Adipose tissue (tissue), 3 donors: Measurements from ENCODE around the gene RNU6-8. TPM values are rescaled to one million over a fixed set of nuclear protein-coding genes. Genes with fewer than 3 reads are reported as not detected.

Source experiments
- H3K27ac ChIP-seq: one replicate; pipeline ENCODE4 v1.5.1; 2013; ENCODE audit warnings: low read depth, low read length
- WGBS, 3 donors: extraction: QIAGEN DNeasy Blood & Tissue Kit; methylation state at CpG; one replicate each; pipeline ENCODE4 v1.1.7; 2013; 5-methylcytosine and 5-hydroxymethylcytosine counted together
- polyA plus RNA-seq, 3 donors: library from polyadenylated mRNA; stranded (reverse); fragments of 200-250 nt; gene quantifications; one replicate each; pipeline ENCODE4 v1.2.3, GENCODE V29; 2013
- donor health status: healthy with polysubstance abuse.
- donor health status: Bipolar disorder and iron deficiency.
- donor health status: healthy.

RNU6-8 gene
- polyA plus RNA-seq, 3 donors = not detected

DNA sequence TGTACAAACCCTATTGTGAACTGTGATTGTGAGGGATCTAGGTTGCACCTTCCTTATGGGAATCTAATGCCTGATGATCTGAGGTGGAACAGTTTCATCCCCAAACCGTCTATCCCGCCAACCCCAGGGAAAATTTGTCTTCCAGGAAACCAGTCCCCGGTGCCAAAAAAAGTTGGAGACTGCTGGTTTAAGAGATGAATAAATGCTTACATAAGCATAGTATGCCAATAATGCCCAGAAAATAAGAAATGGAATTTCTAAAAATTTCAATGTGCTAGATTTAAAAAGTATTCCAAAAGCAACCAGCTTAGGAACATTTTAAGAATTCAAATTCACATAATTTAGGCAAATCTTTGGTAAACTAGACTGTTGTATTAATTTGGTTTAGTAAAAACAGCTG is 5.4 kb upstream of the RNU6-8 start:
- 76 to 94% (median 80%) methylated on average over 3 of the region's 3 CpGs for WGBS, 3 donors
- H3K27ac ChIP-seq = no peak overlapping the region

DNA sequence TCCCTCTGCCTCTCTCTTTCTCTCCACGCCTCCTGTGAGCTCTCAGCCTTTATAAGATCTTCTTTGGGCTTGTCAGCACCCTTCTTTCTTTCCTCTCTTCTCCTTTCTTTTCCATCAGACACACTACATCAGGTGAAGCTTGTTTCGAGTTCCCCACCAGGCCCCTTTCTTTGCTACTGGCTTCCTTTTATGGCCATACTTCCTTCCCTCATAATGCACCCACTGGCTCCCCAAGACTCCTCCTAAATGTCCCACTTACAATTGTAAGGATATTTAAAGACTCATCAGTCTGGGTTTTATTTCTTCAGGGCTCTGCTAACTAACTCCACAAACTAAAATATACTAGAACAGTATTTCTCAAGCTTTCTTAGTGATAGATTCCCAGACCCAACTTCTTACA is 3.5 kb upstream of the RNU6-8 start:
- no peak overlapping the region for H3K27ac ChIP-seq
- WGBS, 3 donors = 70 to 81% (median 72%) methylated on average over 2 of the region's 2 CpGs

DNA sequence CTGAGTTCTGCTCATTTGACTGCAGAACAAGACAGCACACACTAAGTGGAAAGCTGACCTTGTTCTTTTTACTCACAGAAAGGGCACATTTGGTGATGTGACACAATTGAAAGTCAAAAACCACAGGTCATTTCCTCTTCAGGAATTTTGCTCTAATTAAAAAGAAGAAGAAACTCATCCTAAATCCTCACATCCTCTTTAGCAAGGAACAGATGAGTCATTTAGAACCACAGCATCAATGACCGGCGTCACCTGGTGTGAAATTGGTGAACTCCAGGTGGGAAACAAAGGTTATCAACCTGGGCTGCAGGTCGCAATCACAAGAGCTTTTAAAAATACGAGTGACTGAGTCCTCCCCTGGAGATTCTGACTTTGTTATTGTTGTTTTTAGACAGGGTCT is 2.9 kb upstream of the RNU6-8 start:
- H3K27ac ChIP-seq = no peak overlapping the region
- WGBS, 3 donors = 61 to 73% (median 66%) methylated on average over 4 of the region's 4 CpGs

DNA sequence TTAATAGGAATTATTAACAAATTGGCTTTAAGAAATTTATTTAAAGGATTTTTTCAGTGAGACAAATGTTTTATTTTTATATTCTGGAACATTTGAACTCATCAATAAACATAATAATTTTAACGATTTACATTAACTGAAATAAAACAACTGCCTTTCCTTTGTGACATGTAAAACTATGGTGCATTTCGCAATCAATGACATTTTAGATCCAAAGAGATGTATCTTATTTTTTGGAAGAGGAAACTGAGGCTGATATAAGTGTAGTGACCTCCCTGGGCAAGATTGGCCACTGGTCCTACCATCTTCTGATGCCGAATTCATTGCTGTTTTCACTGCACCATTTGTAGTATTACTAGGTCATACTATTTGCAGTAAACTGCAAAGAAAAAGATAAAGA is 2.5 kb upstream of the RNU6-8 start:
- 87 to 94% (median 94%) methylated on average over 3 of the region's 3 CpGs for WGBS, 3 donors
- H3K27ac ChIP-seq = no peak overlapping the region

DNA sequence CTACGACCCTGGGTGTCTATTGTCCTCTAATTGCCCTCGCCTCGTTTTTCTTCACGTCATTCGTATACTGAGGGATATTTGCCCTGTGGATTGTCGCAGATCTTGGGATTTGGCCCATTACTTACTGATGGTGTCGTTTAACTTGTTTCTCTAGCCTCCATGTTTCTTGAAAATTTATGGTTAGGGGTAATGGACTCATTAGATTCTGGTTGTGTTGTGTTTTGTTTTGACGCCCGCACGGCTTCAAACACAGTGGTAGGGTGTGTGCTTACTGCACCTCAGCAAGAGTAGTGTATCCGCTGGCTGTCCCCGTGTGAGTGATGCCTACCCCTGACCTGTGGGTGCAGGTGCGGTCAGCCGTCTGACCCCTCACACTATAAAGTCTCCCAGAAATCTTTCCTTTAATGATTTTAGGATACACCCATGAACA is 874 bp upstream of the RNU6-8 start:
- no peak overlapping the region for H3K27ac ChIP-seq
- 2 to 4% (median 3%) methylated on average over 14 of the region's 14 CpGs for WGBS, 3 donors

DNA sequence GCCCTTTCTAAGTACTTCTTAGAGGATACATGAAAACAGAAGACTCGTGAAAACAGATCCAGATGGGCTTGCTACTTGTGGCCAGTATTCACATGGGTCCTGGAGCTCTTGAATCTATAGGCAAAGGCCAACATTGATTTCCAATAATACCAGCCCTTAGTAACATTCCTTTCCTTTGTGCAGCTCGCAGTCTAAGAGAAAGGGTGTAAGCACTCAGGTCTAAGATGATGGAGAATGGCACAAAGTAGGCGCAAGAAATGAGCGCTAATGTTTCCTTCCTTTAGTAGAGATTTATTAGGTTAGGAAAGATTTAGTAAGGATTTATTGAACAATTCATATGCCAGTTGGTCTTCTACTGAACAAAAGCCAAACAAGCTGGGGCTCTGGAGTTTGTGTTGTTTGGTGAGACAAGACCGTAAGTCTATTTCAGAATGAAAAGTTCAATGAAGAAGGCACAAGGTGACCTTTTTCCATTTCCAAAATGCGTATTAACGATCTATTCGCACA is 525 bp downstream of the RNU6-8 start:
- 2% methylated on average over 8 of the region's 8 CpGs for WGBS, 3 donors
- no peak overlapping the region for H3K27ac ChIP-seq

GRCh38 chr14:32201816-32202490 is 1.1 kb downstream of the RNU6-8 start, which contains the start of gene RNU6-7:
RNU6-7 (plus strand) TSS chr14:32202045.
- 1% methylated on average over 40 of the region's 40 CpGs for WGBS, 3 donors
- no peak within 1 kb of the TSS for H3K27ac ChIP-seq

DNA sequence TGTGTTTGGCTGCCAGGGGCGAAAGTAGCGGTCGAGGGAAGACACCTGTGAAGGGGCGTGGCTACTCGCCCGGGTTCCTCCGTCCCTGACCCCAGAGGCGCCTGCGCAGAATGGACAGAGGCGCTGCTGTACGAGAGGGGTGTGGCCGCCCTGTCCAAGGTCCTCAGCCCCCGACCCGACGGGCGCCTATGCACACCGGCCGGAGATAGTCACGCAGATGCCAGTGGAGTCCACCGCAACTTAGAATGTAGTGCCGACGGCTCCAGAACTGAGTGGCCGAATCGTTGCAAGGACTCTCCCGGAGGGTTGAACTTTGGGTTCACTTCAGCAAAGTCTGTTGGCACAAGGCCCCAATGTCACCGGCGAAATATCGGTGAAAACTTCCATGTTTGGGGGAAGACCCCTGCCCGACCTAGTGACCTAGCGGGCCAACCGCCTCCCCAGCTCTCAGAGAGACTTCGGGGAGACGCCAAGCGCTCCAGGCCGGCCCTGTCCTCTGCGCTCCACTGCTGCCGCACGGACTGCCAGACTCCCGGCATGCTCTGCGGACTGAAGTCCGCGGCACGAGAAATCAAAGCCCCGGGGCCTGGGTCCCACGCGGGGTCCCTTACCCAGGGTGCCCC is 1.8 kb downstream of the RNU6-8 start:
- WGBS, 3 donors = 0 to 1% (median 0%) methylated on average over 46 of the region's 46 CpGs
- H3K27ac ChIP-seq = no peak overlapping the region

DNA sequence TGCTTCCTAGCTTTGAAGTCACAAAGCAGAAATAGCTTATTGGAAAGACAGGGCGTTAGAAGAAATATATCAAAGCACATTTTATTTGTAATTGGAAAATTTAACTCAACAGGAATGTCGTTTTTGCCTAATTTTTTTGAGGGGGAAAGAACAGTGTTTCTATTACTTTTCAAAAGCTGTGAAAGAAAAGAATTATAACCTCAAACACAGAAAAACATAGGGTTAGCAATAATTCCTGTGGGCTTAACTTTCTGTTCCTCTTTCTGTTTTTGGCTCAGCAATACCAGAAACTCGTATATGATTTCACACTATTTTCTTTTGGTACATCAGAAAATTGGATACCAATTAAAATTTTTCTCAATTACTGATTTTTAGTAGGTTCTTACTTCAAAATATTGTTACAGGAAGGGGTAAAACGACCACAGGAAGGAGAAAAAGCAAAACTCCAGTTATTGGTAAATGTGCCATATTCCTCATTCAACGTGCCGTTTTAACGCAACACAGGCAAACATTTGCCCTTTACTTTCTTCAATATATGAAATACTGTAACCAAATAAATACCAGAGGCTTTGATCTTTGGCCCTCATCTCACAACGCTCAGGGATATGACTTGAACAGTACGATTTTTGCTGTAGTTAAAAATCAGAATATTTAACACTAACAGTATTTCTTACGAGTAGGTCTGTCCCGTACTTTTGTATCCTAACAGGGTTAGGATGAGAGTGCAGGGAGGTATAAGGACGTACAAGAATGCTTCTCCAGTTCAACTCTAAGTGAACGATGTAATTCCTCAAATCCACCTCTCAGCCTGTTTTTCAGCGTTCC is 2.5 kb downstream of the RNU6-8 start:
- 7 to 12% (median 7%) methylated on average over 14 of the region's 14 CpGs for WGBS, 3 donors
- no peak overlapping the region for H3K27ac ChIP-seq

GRCh38 chr14:32197919-32198318 is 5.2 kb downstream of the RNU6-8 start:
- H3K27ac ChIP-seq = no peak overlapping the region
- 46 to 77% (median 76%) methylated on average over 1 of the region's 1 CpG for WGBS, 3 donors

GRCh38 chr14:32195636-32196035 is 7.4 kb downstream of the RNU6-8 start:
- 36 to 68% (median 50%) methylated on average over 1 of the region's 1 CpG for WGBS, 3 donors
- no peak overlapping the region for H3K27ac ChIP-seq

DNA sequence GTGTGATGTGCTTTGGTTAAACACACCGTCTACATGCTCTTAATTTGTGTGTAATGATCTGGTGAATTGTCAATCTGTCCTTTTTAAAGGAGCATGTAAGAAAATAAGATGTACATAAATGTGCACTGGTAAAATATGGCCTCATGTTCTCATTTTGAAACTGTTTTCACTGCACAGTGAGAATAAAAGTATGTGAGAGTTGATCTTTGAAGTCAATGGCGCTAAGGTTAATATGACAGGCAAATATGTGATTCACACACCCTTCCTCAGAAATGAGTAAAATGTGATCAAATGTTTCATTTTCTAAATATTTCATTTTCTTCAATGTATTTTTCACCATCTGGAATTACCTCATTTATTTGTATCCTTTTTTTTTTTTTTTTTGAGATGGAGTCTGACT is 9.5 kb downstream of the RNU6-8 start:
- WGBS, 3 donors = 89 to 91% (median 90%) methylated on average over 2 of the region's 2 CpGs

GRCh38 chr14:32192712-32193373 is 10.2 kb downstream of the RNU6-8 start:
- H3K27ac ChIP-seq = no peak overlapping the region
- WGBS, 3 donors = 79 to 80% (median 79%) methylated on average over 2 of the region's 2 CpGs

More for the DNA sequence above, 9.5 kb downstream of the RNU6-8 start:
- no peak overlapping the region for H3K27ac ChIP-seq

DNA sequence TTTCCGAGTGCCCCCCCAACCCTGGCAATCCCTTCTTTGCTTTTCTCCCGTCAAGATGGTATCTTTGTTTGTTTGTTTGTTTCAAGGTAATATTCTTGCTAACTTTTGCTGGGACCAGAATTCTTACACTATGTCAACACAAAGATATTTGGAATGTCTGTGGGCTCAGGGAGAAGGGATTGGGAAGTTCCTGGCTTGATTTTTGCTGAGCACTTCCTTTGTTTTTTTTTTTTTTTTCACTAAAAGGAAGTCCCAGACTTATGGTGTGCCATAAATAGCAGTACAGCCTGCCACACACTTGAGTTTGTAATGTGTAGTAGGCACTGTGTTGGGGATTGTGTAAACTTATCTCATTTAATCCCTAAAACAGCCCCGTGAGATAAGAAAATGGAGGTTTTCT is 12.4 kb downstream of the RNU6-8 start:
- 47 to 61% (median 59%) methylated on average over 3 of the region's 3 CpGs for WGBS, 3 donors
- no peak overlapping the region for H3K27ac ChIP-seq

DNA sequence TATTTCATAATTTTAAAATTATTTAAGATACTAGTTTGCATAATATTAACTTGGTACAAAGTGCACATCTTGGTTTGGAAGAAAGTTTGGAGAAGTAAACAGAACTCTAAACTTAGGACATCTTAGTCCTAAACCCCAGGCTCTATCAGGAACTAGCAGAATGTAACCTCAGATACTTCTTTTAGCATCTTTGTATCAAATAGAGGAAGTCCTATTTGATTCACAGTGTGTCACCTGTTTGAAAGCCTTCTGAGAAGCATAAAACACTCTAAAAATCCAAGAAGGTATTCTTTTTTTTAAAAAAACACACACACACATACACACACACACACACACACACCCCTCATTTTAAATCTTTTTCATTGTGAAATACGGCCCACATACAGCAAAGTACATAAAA is 13.3 kb downstream of the RNU6-8 start:
- WGBS, 3 donors = 59 to 78% (median 71%) methylated on average over 1 of the region's 1 CpG
- no peak overlapping the region for H3K27ac ChIP-seq

DNA sequence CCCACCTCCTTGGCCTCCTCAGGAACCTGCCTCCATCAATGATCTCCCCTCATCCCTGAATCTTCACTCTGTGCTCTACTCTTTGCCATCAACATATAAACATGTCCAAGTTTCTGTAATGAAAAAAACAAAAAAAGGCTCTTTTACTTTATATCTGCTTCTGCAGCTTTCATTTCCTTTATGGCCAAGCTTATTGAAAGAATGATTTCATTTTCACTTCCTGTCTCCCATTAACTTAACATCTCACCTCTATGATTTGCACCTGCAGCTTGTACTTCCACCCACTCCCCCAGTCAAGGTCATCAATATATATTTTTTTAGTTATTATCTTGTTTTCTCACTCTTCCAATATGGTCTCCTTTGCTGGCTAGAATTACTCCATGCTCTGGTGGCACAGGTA is 16.8 kb downstream of the RNU6-8 start:
- H3K27ac ChIP-seq = no peak overlapping the region

DNA sequence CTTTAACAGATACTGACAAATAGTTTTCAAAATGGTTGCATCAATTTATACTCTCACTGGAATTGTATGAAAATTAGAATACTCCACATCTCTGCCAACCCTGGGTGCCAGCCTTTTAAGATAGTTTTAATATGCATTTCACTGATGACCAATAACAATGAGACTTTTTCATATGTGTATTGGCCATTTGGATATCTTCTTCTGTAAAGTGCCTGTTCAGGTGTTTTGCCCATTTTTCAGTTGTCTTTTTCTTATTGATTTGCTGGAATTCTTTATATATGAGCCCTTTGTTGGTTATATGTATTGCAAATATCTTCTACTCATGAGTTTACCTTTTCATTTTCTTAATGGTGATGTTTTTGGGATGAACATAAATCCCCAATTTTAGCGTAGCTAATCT is 18.0 kb downstream of the RNU6-8 start:
- 89 to 98% (median 97%) methylated on average over 1 of the region's 1 CpG for WGBS, 3 donors
- H3K27ac ChIP-seq = no peak overlapping the region

GRCh38 chr14:32183151-32184058 is 19.7 kb downstream of the RNU6-8 start:
- no peak overlapping the region for H3K27ac ChIP-seq
- WGBS, 3 donors = 31 to 90% (median 79%) methylated on average over 2 of the region's 2 CpGs
